IPS-18c (cell line): ENCODE measurements around the gene IL21R.

Experiments used
- H3K4me3 ChIP-seq: 2 replicates; pipeline ENCODE4 v1.7.0; 2013; ENCODE audit warnings: low read depth, mild to moderate bottlenecking, low read length, moderate library complexity; ENCODE audit not compliant: insufficient read depth
- H3K9me3 ChIP-seq: one replicate; pipeline ENCODE4 v1.6.1; 2013; ENCODE audit warnings: mild to moderate bottlenecking, low read length, moderate library complexity; ENCODE audit not compliant: control insufficient read depth, insufficient read depth

Gene IL21R

DNA sequence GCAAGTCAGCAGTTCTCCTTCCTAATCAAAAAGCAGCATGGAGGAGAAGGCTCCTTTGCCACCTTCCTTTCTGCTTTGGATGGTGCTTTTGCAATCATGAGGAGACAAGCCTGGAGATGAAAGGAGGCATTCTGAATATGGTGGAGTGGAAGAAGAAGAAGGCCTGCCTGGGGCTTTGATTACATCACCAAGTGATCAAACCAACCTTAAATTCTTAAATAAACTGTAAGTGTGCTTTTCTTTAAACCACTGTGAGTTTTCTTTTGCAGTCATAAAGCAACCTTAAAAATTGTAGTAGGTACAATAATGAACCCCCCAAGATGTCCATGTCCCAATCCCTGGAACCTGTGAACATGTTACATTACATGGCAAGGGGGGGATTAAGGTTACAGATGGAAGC lies 31.7 kb upstream of the IL21R start:
- no peaks in the 10 kb centered on the region for H3K9me3 ChIP-seq
- no peak overlapping the region for H3K4me3 ChIP-seq

DNA sequence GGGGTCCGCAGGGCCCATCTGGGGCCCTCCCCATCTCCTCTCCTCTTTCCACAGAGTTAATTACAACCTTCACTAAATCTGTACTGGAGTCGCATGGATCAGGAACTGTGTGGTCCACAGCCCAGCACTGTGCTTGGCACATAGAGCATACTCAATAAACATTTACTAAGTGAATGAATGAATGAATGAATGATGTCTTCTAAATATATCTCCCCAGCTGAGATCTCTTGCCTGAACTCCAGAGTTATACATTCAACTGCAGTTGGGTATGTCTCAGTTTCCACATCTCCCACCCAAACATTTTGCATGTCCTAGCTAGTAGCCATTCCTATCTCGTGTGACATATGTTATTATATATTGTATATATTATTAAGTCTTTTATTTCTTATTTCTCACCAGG lies 28.7 kb upstream of the IL21R start:
- H3K9me3 ChIP-seq: no peaks in the 10 kb centered on the region
- H3K4me3 ChIP-seq: no peak overlapping the region

DNA sequence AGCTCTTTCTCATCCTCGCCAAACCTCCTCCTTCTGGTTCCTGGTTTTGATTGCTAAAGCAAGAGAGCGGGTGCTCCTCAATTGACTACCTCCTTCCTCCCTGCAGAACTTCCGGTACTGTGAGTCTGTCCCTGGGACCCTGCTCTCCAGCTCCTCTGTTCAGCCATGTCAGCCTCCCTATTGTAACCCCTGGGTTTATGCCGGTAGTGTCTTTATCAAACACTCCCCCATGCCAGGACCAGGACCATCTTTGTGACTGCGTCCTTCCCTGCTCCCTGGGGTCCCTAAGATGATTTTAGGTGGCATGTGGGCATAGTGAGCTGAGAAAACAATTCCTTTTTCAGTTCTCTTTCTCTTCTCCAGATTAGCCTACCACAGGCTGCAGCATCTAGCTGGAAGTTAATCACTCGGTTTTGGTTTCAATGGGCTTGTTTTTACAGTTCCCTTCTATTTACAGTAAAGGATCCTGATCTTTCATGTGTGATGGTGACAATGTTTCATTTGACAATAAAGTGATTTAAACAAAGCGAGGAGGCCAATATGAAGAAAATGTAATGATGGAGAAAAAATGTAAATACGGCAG lies 27.7 kb upstream of the IL21R start:
- no peak overlapping the region for H3K4me3 ChIP-seq
- no peaks in the 10 kb centered on the region for H3K9me3 ChIP-seq

DNA sequence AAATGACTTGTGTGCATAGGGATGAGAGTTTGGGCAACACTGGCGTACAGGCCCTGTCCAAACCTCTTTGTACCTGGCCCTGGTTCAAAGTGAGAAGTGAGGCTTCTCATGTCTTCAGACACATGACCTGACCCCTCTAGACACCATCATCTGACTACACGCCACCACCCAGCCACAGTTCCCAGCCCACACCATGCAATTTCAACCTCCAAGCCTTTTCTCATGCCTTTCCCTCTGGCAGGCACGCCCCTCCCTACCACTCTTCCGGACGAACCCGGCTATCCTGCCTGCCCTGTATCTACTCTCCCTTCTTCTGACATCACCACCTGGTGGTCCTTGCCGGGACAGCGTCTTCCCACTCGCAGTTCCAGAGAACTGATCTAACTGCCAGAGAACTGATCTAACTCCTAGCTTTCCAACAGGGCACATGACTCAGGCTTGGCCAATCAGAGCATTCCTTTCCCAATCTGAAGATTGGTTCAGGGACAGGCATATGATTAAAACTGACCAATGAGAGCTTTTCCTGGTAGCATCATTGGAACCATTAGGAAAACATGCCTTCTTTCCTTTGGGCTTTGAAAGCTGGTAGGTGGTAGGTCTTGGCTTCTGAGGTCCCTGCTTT lies 27.1 kb upstream of the IL21R start:
- Histone ChIP-seq H3K9me3 (no peaks in the 10 kb centered on the region), H3K4me3 (no peak overlapping the region)

DNA sequence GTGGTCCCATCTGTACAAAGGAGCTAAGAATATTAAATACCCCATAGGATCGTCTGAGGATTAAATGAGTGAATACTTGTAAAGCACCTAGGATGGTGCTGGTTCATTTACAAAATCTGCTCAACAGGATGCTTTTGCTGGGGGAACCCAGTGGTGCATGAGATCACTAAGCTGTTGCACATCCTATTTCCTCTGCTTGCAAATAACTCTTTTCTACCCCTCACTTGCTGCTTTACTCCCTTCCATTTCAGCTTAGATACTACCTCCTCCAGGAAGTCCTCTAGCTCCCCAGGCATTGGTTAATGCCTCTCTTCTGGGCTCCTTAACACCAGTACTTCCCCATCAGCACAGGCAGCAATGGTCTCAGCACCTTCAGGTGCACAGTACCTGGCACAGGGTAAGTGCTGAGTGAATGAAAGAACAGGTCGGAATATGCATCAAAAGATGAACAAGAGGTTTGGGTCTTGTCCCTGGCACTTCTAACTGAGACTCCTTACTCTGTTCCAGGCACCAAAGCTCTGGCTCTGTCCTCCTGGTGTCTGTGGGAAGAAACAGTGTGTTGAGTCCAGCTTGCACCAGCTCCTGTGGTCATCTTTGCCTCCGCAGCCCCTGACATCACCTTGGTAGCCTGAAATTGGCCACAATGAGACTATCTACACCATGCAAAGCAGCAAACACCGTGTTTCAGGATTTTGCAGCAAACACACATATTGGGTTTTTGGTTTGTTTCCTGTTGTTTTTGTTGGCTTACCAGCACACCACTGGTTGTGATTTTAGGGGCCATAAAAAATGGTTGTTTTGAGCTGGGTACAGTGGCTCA lies 24.1 kb upstream of the IL21R start:
- Histone ChIP-seq H3K4me3 (no peak overlapping the region), H3K9me3 (no peaks in the 10 kb centered on the region)

DNA sequence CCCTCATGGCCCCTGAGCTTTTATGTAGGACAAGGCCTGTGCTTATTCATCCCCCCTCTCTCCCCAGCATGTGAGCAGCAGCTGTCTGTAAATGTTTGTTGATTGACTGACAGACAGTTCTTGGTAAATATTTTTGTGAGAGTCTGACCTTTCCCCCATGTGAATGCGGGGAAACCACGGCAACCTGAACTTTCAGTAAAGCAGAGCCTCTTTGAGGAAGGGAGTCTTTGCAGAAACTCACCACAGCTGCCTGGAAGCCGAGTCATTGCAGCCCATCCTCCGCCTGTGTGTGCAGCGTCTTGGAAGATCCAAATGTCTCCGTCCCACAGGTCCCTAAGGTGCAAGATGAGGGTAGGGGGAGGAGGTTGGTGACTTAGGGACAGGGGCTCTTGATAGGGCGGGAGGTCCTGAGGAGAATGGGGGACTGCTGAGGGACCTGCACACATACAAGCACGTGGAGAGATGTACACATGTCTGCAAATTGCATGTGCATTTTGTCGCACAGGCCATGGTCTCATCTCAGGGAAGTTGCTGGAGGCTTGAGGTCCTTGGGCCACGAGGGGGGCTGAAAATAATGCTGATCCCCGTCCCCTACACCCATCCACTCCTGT lies 23.0 kb upstream of the IL21R start:
- Histone ChIP-seq H3K4me3 (no peak overlapping the region), H3K9me3 (no peaks in the 10 kb centered on the region)

DNA sequence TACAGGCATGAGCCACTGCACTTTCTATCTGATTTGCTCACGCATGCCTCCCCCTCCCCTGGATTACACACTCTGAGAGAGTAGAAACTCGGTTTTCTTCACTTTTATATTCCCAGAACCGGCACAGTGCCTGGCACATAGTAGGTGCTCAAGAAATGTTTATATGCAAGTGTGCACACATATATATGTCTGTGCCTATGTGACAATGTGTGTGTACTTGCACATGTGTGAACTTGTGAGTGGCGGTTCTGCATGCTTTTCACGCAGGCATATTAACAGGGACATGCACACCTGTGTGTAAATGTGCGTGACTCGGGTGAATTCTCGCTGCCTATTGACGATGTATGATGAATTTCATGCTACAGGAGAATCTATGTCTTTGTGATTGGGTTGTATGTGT lies 22.1 kb upstream of the IL21R start:
- H3K4me3 ChIP-seq: no peak overlapping the region
- H3K9me3 ChIP-seq: peaks cover 3% of the 10 kb centered on the region

DNA sequence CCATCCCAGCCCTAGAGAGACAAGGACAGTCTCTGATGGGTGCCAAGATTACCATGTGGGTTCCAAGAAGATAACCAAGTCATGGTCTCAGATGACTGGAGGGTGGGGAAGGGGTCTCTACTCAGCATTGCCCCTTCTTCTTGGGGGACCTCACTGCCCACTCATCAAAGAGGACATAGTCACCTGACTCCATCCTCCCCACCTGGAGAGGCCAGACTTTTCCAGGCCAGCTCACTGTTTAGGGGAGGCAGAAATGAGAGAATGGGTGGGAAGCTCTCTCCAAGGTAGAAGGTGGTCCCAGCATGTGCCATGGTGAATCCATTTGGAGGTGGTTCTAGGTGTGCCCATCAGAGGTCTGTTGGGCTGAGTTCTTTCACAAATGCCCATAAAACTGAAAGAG lies 20.7 kb upstream of the IL21R start:
- peaks cover 3% of the 10 kb centered on the region for H3K9me3 ChIP-seq

DNA sequence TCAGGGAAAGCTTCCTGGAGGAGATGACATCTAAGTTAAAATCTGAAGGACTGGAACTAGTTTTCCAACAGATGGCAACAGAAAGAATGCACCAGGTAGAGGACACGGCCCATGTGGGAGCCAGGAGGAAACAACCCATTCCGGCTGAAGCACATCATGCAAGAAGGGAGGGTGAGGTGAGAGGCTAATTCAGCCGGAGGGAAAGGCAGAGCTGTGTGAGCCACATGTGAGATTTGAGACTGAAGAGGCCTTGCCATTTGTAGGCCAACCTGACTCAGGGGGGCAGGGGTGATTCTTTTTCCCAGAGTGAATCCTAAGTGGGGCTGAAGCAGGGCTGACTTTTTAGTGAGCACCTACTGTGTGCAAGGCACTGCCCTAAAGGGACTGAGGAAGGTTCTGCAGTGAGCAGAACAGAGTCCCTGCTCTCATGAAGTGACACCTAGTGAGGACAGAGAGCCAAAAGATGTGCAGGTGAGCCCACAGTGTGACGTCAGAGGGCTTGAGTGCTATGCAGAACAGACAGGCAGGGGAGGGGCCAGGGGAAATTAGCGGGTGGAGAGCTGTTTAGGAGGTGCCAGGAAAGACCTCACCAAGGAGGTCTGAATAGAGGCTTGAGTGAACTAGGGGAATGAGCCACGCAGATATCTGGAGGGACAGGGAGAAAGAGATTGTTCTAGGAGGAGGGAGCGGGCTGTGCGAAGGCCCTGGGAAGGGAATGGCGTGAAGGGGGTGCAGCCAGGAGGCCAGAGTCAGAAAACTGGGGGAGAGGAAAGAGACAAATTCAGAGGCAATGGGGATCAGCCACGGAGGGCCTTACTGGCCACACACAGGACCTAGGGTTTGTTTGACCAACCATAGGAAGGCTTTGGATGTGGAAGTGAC lies 19.8 kb upstream of the IL21R start:
- Histone ChIP-seq H3K4me3 (no peak overlapping the region), H3K9me3 (peaks cover 3% of the 10 kb centered on the region)

More for the DNA sequence above, 20.7 kb upstream of the IL21R start:
- H3K4me3 ChIP-seq: no peak overlapping the region

DNA sequence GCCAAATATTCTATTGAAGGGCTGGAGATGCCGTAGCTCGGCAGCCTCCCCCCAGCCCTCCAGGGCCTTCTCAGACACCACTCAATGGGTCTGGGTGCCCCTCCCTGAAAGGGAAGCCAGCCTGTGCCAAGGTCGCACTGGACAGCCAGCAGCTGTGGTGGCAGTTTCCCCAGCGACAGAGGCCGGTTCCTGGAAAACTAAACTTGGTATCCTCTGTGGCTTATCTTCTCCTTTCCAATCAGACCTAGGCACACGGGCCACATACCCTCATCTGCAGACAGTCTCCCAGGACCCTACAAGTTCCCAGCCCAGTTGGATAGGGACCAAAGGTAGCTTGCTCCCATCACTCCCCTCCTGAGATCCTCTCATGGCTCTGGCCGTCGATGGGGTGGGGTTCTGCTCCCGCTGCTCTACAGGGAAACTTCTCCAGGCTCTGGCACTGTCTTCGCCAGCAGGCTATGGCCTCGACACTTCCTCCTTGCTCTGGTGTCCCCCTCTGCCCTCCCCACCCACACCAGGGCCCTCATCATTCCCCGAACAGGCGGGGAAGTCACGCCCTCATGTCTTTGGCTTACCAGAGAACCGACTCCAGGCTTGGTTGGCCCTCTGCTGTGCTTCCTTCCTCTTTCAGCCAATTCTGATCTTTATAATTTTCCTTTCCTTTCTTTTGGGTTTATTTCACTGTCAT lies 18.3 kb upstream of the IL21R start:
- Histone ChIP-seq H3K9me3 (peaks cover 3% of the 10 kb centered on the region), H3K4me3 (no peak overlapping the region)

DNA sequence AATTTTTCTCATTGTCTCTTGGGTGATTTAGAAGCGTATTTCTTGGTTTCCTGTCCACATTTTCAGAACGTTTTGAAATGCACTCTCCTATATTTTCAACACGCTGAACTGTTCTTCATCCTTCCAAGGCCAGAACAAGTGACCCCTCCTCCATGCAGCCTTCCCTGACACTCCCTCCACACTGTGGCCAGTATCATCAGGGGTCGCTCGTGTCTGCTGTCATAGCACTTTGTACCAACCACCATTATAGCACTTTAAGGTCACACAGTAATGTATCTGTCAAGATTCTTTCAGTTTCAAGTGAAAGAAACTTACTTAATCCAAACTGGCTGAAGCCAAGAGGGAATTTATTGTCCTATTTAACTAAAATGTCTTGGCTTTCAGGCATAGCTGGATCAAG lies 17.5 kb upstream of the IL21R start:
- H3K4me3 ChIP-seq: no peak overlapping the region
- peaks cover 3% of the 10 kb centered on the region for H3K9me3 ChIP-seq

DNA sequence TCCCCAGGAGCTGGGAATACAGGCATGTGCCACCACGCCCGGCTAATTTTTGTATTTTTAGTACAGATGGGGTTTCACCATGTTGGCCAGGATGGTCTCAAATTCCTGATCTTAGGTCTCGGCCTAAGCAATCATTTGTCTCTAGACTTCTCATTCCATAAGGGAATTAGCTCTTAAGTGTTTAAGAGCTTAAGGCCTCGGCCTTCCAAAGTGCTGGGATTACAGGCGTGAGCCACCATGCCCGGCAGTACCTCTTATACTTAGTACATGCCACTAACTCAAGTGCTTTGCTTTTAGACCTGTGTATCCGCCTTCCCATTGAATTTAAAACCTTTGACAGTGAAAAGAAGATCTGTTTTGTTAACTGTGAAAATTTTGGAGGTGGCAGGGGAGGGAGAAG lies 16.6 kb upstream of the IL21R start:
- Histone ChIP-seq H3K4me3 (no peak overlapping the region), H3K9me3 (peaks cover 3% of the 10 kb centered on the region)

DNA sequence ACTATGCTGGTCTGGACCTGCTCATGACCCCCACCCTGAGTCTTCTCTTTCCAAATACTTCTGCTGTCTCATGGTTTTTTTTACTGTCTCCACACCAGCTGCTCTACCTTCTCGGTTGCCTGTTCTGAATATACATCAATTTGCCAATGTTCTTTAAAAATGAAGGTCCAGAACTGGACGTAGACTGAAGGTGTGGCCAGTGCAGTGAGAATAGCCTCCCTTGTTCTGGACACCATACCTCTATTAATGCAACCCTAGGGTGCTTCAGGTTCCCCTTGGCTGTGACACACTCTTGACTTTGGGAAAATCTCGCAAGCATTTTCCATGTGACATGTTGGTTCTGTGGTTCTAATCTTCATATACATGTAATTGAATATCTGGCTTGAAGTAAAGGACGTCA lies 15.3 kb upstream of the IL21R start:
- Histone ChIP-seq H3K4me3 (no peak overlapping the region), H3K9me3 (peaks cover 3% of the 10 kb centered on the region)

DNA sequence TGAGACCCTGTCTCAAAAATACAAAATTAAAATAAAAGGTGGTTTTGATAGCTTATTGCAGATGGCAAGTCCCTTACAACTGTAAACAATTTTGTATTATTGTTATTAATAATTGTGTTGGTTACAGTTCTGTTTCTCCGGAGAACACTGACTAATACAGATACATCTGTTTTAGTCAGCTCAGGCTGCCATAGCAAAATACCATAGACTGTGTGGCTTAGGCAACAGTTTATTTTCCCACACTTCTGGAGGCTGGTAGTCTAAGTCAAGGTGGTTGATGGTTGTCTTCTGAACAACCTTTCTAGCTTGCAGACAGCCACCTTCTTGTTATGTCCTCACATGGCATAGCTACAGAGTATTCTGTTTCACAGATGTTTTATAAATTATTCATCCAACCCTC lies 14.2 kb upstream of the IL21R start:
- peaks cover 3% of the 10 kb centered on the region for H3K9me3 ChIP-seq
- no peak overlapping the region for H3K4me3 ChIP-seq

DNA sequence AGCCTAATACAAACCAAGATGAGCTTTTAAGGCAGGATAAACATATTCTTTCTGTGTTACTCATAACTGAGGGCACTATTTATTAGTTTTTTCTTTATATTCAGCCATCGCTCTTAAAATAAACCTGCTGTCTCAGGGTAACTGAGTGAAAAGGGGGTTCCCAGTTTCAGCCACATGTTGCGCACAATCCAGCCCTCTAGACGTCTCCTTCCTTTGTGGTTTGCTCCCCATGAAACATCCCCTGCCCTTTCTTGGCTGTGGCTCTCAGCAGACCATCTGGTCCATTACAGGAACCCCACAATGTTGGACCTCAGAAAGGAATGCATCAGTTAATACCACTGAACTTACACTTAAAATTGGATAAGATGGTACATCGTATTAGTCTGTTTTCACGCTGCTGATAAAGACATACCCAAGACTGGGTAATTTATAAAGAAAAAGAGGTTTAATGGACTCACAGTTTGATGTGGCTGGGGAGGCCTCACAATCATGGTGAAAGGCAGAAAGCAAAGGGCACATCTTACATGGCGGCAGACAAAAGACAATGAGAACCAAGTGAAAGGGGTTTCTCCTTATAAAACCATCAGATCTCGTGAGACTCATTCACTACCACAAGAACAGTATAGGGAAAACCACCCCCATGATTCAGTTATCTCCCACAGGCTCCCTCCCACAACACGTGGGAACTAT lies 12.6 kb upstream of the IL21R start:
- no peak overlapping the region for H3K4me3 ChIP-seq

DNA sequence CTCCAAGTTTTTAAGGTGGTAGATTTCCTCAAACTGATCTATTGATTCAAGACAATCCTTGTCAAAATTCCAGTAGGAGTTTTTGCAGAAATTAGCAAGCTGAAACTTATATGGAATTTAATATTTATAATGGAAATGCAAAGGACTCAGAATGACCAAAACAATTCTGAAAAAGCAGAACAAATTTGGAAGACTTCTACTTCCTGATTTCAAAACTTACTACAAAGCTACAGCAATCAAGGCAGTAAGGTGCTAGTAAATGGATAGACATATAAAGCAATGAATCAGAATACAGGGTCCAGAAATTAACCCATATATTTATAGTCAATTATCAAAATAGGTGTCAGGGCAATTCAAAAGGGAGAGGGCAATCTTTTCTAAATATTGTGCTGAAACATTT lies 11.8 kb upstream of the IL21R start:
- H3K9me3 ChIP-seq: no peaks in the 10 kb centered on the region

More for the DNA sequence above, 12.6 kb upstream of the IL21R start:
- peaks cover 3% of the 10 kb centered on the region for H3K9me3 ChIP-seq

More for the DNA sequence above, 11.8 kb upstream of the IL21R start:
- H3K4me3 ChIP-seq: no peak overlapping the region
